Stimulated activated CD8-positive, alpha-beta memory T cell treated with anti-CD3 and anti-CD28 coated beads, Interleukin-4, amount 100 ng/mL, for 48 hours (primary cell): Measurements from ENCODE around the gene GPHN.

Source experiments
- DNase-seq: peaks from one replicate; pipeline ENCODE4 v3.0.0-alpha.2; 2020

GPHN gene

GRCh38 chr14:67173719-67174118, 665.8 kb downstream of the GPHN start:
- DNase-seq, result no peak

GRCh38 chr14:67186172-67186768, 678.3 kb downstream of the GPHN start:
- no peak for DNase-seq

- DNase-seq, result no peak
Measured at GRCh38 chr14:67186789-67187584, 679.0 kb downstream of the GPHN start.

- DNase-seq, result no peak
Measured at GRCh38 chr14:67187826-67188225, 679.9 kb downstream of the GPHN start.

- no peak for DNase-seq
Measured at GRCh38 chr14:67188326-67188725, 680.4 kb downstream of the GPHN start.

GRCh38 chr14:67191768-67192290, 683.9 kb downstream of the GPHN start:
- DNase-seq, result no peak

GRCh38 chr14:67192366-67192765, 684.4 kb downstream of the GPHN start:
- no peak for DNase-seq

- DNase-seq, result no peak
Measured at GRCh38 chr14:67195279-67195678, 687.3 kb downstream of the GPHN start.

- DNase-seq, result no peak
Measured at GRCh38 chr14:67199016-67199415, 691.1 kb downstream of the GPHN start.

GRCh38 chr14:67207810-67208209, 699.9 kb downstream of the GPHN start:
- DNase-seq, result no peak

GRCh38 chr14:67218126-67218525, 710.2 kb downstream of the GPHN start:
- DNase-seq, result no peak

- no peak for DNase-seq
Measured at GRCh38 chr14:67221248-67221981, 713.5 kb downstream of the GPHN start.

GRCh38 chr14:67221982-67222328, 714.0 kb downstream of the GPHN start:
- DNase-seq, result no peak

GRCh38 chr14:67225523-67225922, 717.6 kb downstream of the GPHN start:
- DNase-seq, result no peak

- no peak for DNase-seq
Measured at GRCh38 chr14:67228325-67228984, 720.5 kb downstream of the GPHN start.
